Endothelial cell (in vitro differentiated cells): ENCODE results near the gene PLCXD1. TPM values are rescaled to one million over a fixed set of nuclear protein-coding genes. Genes with fewer than 3 reads are reported as not detected.

Source experiments
- DNase-seq: peaks from one replicate; pipeline ENCODE4 v3.0.0; 2021; ENCODE audit warnings: low spot score
- H3K27ac Mint-ChIP-seq: one replicate; pipeline ENCODE4 v1.8.0; 2021; ENCODE audit warnings: mixed read lengths, inconsistent platforms; ENCODE audit not compliant: unreplicated experiment
- H3K27me3 Mint-ChIP-seq: one replicate; pipeline ENCODE4 v1.8.0; 2021; ENCODE audit warnings: mild to moderate bottlenecking, moderate library complexity, mixed read lengths, inconsistent platforms; ENCODE audit not compliant: unreplicated experiment
- H3K36me3 Mint-ChIP-seq: one replicate; pipeline ENCODE4 v1.8.0; 2021; ENCODE audit warnings: mild to moderate bottlenecking, low read depth, mixed read lengths, inconsistent platforms; ENCODE audit not compliant: unreplicated experiment
- H3K4me1 Mint-ChIP-seq: one replicate; pipeline ENCODE4 v1.8.0; 2021; ENCODE audit warnings: mild to moderate bottlenecking, mixed read lengths, inconsistent platforms; ENCODE audit not compliant: unreplicated experiment
- H3K4me3 Mint-ChIP-seq: one replicate; pipeline ENCODE4 v1.8.0; 2021; ENCODE audit warnings: mild to moderate bottlenecking, mixed read lengths, inconsistent platforms; ENCODE audit not compliant: unreplicated experiment
- H3K9me3 Mint-ChIP-seq: one replicate; pipeline ENCODE4 v1.8.0; 2021; ENCODE audit warnings: mixed read lengths, inconsistent platforms; ENCODE audit not compliant: unreplicated experiment
- total RNA-seq: library from RNA; stranded (reverse); fragmentation: NEBNext Ultra II Directional; extraction: Animal tissue kit (Norgen Biotek cat#: 25700); gene quantifications from one replicate; pipeline ENCODE4 v1.2.1, GENCODE V29; 2021; ENCODE audit not compliant: unreplicated experiment
- TF ChIP-seq, protein P1 (sequence below): fragments of 200-600 bp; sonication (generic); IDR thresholded peaks from one replicate; pipeline ENCODE4 v1.5.0; 2021; ENCODE audit warnings: antibody characterized with exemption; ENCODE audit not compliant: unreplicated experiment

PLCXD1 gene
- total RNA-seq, 1 donor from 2014 or later: 21.7 TPM

DNA sequence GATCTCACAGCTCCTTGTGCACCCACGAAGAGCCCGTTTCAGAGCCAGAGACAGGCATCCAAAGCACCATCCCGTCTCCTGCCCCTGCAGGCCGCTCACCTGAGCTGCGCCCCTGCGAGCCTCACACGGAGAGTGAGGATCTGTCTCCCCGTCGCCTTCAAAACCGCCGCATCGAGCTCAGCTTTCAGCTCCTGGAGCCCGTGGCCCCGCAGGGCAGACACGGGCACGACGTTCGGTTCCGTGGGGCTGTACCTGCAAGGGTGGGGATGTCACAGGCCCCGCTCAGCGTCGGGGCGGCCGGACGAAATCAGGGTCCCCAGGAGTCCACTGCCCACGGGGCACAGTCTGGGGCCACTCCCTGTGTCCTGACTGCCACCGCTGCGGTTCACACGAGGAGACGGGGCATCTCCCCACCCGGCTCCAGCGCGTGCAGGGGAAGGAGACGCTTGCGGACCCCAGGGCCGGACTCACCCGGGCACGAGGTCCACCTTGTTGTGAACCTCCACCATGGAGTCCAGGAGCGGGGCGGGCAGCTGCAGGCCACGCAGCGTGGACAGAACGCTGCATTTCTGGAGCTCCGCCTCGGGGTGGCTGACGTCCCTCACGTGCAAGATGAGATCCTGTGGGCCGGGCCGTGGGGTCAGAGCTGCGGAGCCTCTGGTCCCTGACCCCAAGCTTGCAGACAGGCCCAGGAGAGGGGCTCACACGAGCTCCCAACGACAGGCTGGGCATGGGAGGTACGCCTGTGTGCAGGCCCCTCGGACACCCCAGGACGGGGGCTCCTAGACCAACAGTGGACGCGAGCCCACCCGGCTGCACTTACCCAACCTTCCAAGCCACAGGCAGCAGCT lies 26.3 kb downstream of the PLCXD1 start:
- Mint-ChIP-seq H3K4me3 (no peak overlapping the region), H3K27ac (no peak overlapping the region), H3K4me1 (no peaks in the 10 kb centered on the region), H3K9me3 (no peaks in the 10 kb centered on the region), H3K36me3 (peaks cover 33% of the 10 kb centered on the region), H3K27me3 (peaks cover 10% of the 10 kb centered on the region)
- DNase-seq: no peak
- TF ChIP-seq, protein P1, sequence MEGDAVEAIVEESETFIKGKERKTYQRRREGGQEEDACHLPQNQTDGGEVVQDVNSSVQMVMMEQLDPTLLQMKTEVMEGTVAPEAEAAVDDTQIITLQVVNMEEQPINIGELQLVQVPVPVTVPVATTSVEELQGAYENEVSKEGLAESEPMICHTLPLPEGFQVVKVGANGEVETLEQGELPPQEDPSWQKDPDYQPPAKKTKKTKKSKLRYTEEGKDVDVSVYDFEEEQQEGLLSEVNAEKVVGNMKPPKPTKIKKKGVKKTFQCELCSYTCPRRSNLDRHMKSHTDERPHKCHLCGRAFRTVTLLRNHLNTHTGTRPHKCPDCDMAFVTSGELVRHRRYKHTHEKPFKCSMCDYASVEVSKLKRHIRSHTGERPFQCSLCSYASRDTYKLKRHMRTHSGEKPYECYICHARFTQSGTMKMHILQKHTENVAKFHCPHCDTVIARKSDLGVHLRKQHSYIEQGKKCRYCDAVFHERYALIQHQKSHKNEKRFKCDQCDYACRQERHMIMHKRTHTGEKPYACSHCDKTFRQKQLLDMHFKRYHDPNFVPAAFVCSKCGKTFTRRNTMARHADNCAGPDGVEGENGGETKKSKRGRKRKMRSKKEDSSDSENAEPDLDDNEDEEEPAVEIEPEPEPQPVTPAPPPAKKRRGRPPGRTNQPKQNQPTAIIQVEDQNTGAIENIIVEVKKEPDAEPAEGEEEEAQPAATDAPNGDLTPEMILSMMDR: no peak

DNA sequence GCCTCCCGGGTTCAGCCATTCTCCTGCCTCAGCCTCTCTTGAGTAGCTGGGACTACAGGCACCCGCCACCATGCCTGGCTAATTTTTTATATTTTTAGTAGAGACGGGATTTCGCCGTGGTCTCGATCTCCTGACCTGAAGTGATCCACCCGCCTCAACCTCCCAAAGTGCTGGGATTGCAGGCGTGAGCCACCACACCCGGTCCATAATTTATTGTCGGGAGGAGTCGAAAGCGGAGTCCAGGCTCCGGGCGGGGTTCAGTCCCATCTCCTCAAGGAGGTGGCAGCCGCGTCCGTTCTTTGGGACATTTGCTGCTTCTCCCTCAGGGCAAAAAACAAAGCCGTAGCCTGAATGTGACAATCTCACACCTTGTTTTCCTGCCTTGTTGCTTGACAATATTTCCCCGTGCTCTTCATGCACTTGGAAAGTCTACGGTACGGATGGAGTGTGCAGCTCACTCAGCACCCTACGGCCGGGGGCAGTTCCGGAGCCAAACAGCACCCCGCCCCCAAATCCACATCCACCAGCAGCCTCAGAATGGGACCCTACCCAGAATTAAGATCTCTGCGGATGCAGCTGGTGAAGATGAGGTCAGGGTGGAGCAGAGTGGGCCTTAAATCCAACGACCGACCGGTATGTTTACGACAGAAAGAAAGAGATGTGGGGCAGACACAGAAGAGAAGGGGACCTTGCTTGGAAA lies 27.8 kb downstream of the PLCXD1 start:
- Mint-ChIP-seq H3K36me3 (peaks cover 37% of the 10 kb centered on the region), H3K4me1 (no peaks in the 10 kb centered on the region), H3K27ac (peak overlapping the region; percentile 61), H3K27me3 (peaks cover 10% of the 10 kb centered on the region), H3K4me3 (no peak overlapping the region), H3K9me3 (no peaks in the 10 kb centered on the region)
- TF ChIP-seq, protein P1: no peak
- no peak for DNase-seq

DNA sequence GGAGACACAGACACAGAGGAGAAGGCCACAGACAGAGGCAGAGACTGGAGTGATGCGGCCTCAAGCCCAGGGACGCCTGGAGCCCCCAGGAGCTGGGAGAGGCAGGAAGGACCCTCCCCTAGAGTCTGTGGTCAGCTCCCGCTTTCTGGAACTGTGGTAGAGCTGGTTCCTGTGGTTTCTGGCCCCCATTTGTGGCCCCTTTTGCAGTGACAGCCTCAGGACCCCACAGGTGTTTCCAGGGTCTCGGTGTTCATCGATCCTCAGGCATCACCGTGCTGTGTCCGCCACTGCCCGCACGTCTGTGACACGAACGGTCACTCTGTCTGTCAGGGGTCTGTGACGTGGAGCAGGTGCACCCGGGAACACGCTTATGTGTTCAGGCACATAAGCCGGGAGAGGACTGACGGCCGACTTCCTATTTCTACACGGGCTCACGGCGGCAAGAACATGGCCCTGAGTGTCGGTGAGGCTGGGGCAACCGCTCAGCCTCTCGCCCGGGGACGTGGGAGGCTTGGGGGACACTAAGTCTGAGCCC lies 29.5 kb downstream of the PLCXD1 start:
- H3K9me3 Mint-ChIP-seq: no peaks in the 10 kb centered on the region
- peaks cover 10% of the 10 kb centered on the region for H3K27me3 Mint-ChIP-seq
- peaks cover 35% of the 10 kb centered on the region for H3K36me3 Mint-ChIP-seq
- H3K4me3 Mint-ChIP-seq: no peak overlapping the region
- no peak overlapping the region for H3K27ac Mint-ChIP-seq
- no peak for DNase-seq
- TF ChIP-seq, protein P1: no peak
- H3K4me1 Mint-ChIP-seq: no peaks in the 10 kb centered on the region

DNA sequence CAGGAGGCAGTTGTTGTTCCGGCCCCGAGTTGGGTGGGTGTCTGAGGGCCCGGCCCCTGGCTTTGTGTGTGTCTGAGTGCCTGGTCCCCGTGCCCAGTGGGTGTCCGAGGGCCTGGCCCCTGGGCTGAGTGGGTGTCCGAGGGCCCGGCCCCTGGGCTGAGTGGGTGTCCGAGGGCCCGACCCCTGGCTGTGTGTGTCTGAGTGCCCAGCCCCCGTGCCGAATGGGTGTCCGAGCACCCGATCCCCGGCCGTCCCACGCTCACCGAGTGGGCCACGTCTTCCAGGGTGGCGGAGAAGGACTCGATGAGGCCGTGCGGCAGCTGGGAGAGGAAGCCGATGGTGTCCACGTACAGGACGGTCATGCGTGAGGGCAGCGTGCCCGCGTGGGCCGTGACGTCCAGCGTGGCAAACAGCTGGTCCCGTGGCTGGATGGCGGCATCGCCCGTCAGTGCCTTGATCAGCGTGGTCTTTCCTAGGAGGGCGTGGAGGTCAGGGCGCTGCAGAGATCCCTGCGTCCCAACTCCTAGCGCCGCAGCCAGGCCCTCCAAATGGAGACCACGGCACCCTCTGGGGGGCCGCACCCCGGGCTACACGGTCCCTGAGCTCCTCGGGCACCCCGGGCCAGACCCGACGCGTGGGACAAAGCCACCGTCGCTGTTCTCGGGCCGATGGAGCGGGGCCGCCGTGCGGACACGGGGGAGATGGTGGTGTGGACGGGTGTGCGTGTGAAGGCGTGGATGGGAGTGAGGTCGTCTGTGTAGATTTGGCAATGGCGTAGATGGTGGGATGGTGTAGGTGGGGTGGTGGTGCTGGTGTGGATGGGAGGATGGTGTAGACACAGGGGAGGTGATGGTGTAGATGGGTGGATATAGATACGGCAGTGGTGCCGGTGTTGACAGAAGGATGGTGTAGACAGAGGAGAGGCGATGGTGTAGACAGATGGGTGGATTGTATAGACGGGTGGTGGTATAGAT lies 30.3 kb downstream of the PLCXD1 start:
- Mint-ChIP-seq H3K9me3 (no peaks in the 10 kb centered on the region), H3K4me1 (no peaks in the 10 kb centered on the region), H3K27me3 (peaks cover 10% of the 10 kb centered on the region), H3K27ac (peak overlapping the region; percentile 39), H3K36me3 (peaks cover 35% of the 10 kb centered on the region), H3K4me3 (peak overlapping the region; percentile 62)
- TF ChIP-seq, protein P1: no peak
- DNase-seq: no peak
